Stimulated activated CD4-positive, alpha-beta T cell treated with anti-CD3 and anti-CD28 coated beads, Interleukin-1b, Interleukin-23, amount 100 ng/mL, for 1 hour (primary cell): ENCODE results near the gene EIF2B4.

Source experiments
- DNase-seq, 2 donors: peaks; one replicate each; pipeline ENCODE4 v3.0.0-alpha.2; 2020; ENCODE audit warnings: low read depth in 2 of 2

Gene EIF2B4

GRCh38 chr2:27370026-27370815 lies at the start of gene EIF2B4, which contains the start of gene SNX17:
Gene EIF2B4, minus strand, starts transcription at chr2:27370338. Its CDS starts 24 bp downstream, at chr2:27370314.
Gene SNX17, plus strand, starts transcription at chr2:27370616. Its CDS starts 128 bp downstream, at chr2:27370744.
- peak; percentile 97 for DNase-seq

- no peak for DNase-seq
Measured at GRCh38 chr2:27416151-27416550, 46.0 kb upstream of the EIF2B4 start.

- no peak for DNase-seq
Measured at GRCh38 chr2:27412419-27413152, 42.4 kb upstream of the EIF2B4 start.

DNA sequence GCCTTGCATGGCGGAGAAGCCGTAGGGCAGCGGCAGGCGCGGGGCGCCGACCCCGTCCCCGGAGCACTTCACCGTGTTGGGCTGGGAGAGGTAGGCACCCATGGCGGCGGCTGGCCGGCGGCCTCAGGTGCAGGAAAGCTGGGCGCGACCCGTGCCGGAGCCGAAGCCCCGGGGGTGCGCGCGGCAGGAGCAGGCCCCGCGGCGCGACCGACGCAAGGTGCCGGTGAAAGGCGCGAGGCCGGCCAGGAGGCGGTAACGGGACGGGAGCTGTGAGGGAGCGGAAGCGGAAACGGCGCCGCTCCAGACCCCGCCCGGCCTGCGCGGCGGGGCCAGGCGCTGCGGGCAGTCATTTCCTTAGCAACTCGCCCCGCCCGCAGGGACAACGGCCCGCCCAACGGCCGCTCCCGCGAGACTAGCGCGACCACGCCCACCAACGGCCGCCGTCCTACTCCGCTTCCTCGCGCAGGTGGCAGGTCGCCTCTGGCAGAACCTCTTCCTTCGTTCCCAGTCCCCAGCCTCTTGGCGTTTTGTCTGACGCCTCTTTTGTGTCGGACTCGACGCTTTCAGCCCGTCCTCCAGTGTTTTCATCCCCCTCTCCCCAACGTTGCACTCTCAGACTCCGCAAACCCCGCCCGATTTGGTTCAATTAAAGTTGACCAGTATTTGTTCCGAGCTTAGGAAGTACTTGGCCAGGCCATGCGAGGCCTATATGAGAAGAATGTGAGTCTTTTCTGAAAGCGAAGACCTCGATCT lies 39.4 kb upstream of the EIF2B4 start, which contains the start of gene PPM1G:
Gene PPM1G (minus strand): TSS at position 271 of the 753 bp plus-strand sequence. CDS start 169 bp downstream, at position 102.
- peak; percentile 88 to 96 for DNase-seq

- no peak for DNase-seq
Measured at GRCh38 chr2:27408601-27409320, 38.6 kb upstream of the EIF2B4 start.

- no peak for DNase-seq
Measured at GRCh38 chr2:27407798-27408491, 37.8 kb upstream of the EIF2B4 start.

DNA sequence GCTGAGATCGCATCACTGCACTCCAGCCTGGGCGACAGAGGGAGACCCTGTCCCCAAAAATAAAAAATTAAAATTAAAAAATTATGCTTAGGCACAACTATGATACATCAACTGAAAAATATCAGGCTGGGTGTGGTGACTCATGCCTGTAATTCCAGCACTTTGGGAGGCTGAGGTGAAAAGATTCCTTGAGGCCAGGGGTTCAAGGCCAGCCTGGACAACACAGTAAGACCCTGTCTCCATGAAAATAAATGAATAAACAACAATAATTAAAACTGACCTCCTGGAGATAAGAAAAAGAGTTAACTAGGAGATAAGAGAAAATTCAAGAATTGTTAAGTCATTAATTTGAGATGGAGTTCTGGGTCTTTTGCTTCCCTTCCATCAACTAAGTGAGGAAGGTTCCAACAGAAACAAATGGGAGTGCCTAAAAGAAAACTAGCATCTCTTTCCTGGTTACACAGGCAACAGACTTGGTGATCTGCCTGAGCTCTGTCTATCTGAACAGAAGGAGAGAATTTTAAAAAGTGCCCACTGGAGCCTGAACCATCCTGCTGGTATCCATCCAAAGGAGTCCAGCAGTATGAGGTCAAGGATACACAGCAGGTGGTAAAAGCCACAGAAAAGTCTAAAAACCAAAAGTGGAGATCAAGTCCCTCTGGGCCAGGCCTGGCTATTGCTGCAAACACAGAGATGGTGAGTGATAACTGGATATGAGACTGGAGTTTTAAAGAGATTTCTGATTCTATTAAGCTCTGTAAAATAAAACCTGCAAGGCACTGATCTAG lies 30.4 kb upstream of the EIF2B4 start:
- DNase-seq: no peak

DNA sequence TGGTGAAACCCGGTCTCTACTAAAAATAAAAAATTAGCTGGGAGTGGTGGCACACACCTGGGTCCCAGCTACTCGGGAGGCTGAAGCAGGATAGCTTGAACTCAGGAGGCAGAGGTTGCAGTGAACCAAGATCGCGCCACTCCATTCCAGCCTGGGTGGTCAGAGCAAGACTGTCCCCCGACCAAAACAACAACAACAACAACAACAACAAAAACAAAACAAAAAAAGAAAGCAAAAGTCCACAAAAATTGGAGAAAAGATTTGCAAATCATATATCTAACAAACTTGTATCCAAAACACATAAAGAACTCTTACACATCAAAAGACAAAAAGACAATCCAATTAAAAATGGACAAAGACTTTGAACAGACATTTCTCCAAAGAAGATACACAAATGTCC lies 28.8 kb upstream of the EIF2B4 start:
- no peak for DNase-seq

GRCh38 chr2:27393225-27393624 lies 23.1 kb upstream of the EIF2B4 start:
- no peak for DNase-seq

GRCh38 chr2:27390822-27391679 lies 20.9 kb upstream of the EIF2B4 start:
- DNase-seq: no peak

- no peak for DNase-seq
Measured at GRCh38 chr2:27381577-27382181, 11.5 kb upstream of the EIF2B4 start.

GRCh38 chr2:27380626-27381545 lies 10.7 kb upstream of the EIF2B4 start, which contains the start of gene ZNF513:
Gene ZNF513, minus strand, starts transcription at chr2:27380734. Its CDS starts 208 bp downstream, at chr2:27380526.
- peak; percentile 66 to 69 for DNase-seq

DNA sequence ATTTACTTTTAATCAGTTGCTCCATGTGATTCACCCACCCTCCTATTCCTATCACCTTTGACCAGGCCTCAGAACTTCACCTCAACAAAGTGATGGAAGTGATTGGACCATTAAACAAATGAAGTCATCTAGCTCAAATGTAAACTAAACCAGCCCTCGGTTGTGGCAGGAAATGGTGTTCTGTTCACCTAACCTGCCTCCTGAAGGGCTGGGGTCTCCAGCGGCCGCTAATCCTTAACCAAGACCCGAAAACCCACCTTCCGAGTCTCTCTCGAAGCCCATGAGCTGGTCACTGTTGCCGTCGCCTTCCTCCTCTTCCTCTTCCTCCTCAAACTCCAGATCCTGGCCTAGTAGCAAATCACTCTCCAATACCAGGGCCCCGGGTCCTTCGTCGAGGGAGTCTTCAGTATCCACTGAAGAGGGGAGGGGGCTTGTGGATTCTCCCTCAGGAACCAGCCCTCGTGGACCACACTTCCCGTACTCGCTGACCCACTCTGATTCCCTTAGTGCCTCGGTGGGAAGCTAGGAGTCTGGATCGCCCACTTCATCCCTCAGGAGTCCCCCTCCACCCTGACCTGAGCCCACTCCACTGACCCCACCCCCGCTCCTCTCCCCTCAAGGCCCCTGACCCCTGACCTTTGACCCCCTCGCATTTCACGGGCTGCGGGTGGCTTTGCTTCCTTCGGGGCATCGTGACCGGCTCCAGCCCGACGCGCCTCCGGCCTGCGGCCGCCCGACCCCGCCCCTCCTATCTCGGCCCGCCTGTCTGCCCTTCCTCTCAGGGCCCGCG lies 9.9 kb upstream of the EIF2B4 start:
- no peak for DNase-seq

DNA sequence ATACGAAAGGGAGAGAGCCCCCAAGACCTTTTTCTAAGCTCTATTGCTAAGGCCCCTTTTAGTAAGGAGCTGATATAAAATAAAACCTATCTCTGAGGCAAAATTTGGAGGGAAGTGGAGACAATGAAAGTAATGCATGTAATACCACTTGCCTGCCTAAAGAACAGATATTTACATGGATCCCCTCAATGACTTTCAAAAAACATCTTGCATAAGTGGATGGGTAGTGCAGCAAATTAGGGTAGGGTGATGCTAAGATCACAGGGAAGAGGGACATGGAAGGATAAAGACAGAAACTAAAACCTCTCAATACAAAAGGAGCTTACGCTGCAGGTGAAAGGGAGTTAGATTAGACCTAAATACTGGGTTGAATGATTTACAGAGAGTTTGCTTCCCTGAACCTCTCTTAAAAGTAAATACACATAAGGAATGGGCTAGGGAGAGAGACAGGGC lies 9.3 kb upstream of the EIF2B4 start:
- no peak for DNase-seq

- DNase-seq: no peak
Measured at GRCh38 chr2:27378809-27379290, 8.7 kb upstream of the EIF2B4 start.

- DNase-seq: no peak
Measured at GRCh38 chr2:27378096-27378808, 8.1 kb upstream of the EIF2B4 start.
